ENCODE results near the gene C1orf174. TPM values are rescaled to one million over a fixed set of nuclear protein-coding genes. Genes with fewer than 3 reads are reported as not detected.

Gene C1orf174
- polyA plus RNA-seq, 1 donor from 2014 or later, result 29.4 TPM

- peaks cover 0 to 4% (median 3%) of the 10 kb centered on the region in 3 donors for H3K4me1 Mint-ChIP-seq
- peaks cover 6% of the 10 kb centered on the region for H3K36me3 Mint-ChIP-seq
- H3K4me3 Mint-ChIP-seq, result no peak overlapping the region
- peaks cover 0 to 10% (median 0%) of the 10 kb centered on the region in 3 donors for H3K9me3 Mint-ChIP-seq
- H3K27ac Mint-ChIP-seq, result no peak overlapping the region
- peaks cover 5% of the 10 kb centered on the region for H3K27me3 Mint-ChIP-seq
These were observed 31.2 kb upstream of the C1orf174 start for GRCh38 chr1:3931007-3931912.

- H3K27ac Mint-ChIP-seq, result no peak overlapping the region
These were observed 30.4 kb upstream of the C1orf174 start for GRCh38 chr1:3930301-3931006.

GRCh38 chr1:3929126-3929525 is 29.1 kb upstream of the C1orf174 start:
- no peak overlapping the region for H3K4me3 Mint-ChIP-seq
- H3K4me1 Mint-ChIP-seq, result peaks cover 0 to 7% (median 3%) of the 10 kb centered on the region in 3 donors
- H3K9me3 Mint-ChIP-seq, result peaks cover 0 to 10% (median 0%) of the 10 kb centered on the region in 3 donors
- peaks cover 2% of the 10 kb centered on the region for H3K36me3 Mint-ChIP-seq
- no peak overlapping the region for H3K27ac Mint-ChIP-seq
- peaks cover 3% of the 10 kb centered on the region for H3K27me3 Mint-ChIP-seq

More at GRCh38 chr1:3930301-3931006, 30.4 kb upstream of the C1orf174 start:
- Mint-ChIP-seq H3K9me3 (peaks cover 0 to 10% (median 0%) of the 10 kb centered on the region in 3 donors), H3K27me3 (peaks cover 5% of the 10 kb centered on the region), H3K4me3 (no peak overlapping the region), H3K4me1 (peaks cover 0 to 7% (median 3%) of the 10 kb centered on the region in 3 donors), H3K36me3 (peaks cover 6% of the 10 kb centered on the region)

GRCh38 chr1:3928586-3928985 is 28.5 kb upstream of the C1orf174 start:
- Mint-ChIP-seq H3K4me3 (no peak overlapping the region), H3K36me3 (peaks cover 2% of the 10 kb centered on the region), H3K27ac (no peak overlapping the region), H3K9me3 (peaks cover 0 to 9% (median 0%) of the 10 kb centered on the region in 3 donors), H3K4me1 (peaks cover 0 to 7% (median 3%) of the 10 kb centered on the region in 3 donors), H3K27me3 (peaks cover 1% of the 10 kb centered on the region)

GRCh38 chr1:3926956-3927355 is 26.9 kb upstream of the C1orf174 start:
- Mint-ChIP-seq H3K27me3 (peaks cover 5% of the 10 kb centered on the region), H3K27ac (no peak overlapping the region), H3K4me3 (no peak overlapping the region), H3K4me1 (peaks cover 0 to 12% (median 7%) of the 10 kb centered on the region in 3 donors), H3K9me3 (peaks cover 0 to 9% (median 0%) of the 10 kb centered on the region in 3 donors), H3K36me3 (peaks cover 2% of the 10 kb centered on the region)

GRCh38 chr1:3925762-3926161 is 25.7 kb upstream of the C1orf174 start:
- Mint-ChIP-seq H3K4me3 (no peak overlapping the region), H3K27me3 (peaks cover 8% of the 10 kb centered on the region), H3K9me3 (peaks cover 0 to 9% (median 0%) of the 10 kb centered on the region in 3 donors), H3K27ac (peak overlapping the region in 1 of 3 donors; percentile 21), H3K36me3 (peaks cover 2% of the 10 kb centered on the region), H3K4me1 (peaks cover 0 to 12% (median 7%) of the 10 kb centered on the region in 3 donors)

- no peak overlapping the region for H3K4me3 Mint-ChIP-seq
- H3K4me1 Mint-ChIP-seq, result peaks cover 0 to 11% (median 4%) of the 10 kb centered on the region in 3 donors
- no peak overlapping the region for H3K27ac Mint-ChIP-seq
- peaks cover 8% of the 10 kb centered on the region for H3K27me3 Mint-ChIP-seq
- peaks cover 0 to 7% (median 0%) of the 10 kb centered on the region in 3 donors for H3K9me3 Mint-ChIP-seq
- H3K36me3 Mint-ChIP-seq, result peaks cover 2% of the 10 kb centered on the region
These were observed 25.2 kb upstream of the C1orf174 start for GRCh38 chr1:3925256-3925655.

GRCh38 chr1:3924825-3925220 is 24.8 kb upstream of the C1orf174 start:
- no peak overlapping the region for H3K4me3 Mint-ChIP-seq
- H3K36me3 Mint-ChIP-seq, result peaks cover 2% of the 10 kb centered on the region
- H3K27ac Mint-ChIP-seq, result no peak overlapping the region
- peaks cover 0 to 9% (median 4%) of the 10 kb centered on the region in 3 donors for H3K4me1 Mint-ChIP-seq
- peaks cover 0 to 5% (median 0%) of the 10 kb centered on the region in 3 donors for H3K9me3 Mint-ChIP-seq
- H3K27me3 Mint-ChIP-seq, result peaks cover 8% of the 10 kb centered on the region

- Mint-ChIP-seq H3K36me3 (peaks cover 2% of the 10 kb centered on the region), H3K27me3 (peaks cover 8% of the 10 kb centered on the region), H3K4me1 (peaks cover 0 to 9% (median 4%) of the 10 kb centered on the region in 3 donors), H3K9me3 (peaks cover 0 to 3% (median 0%) of the 10 kb centered on the region in 3 donors), H3K4me3 (no peak overlapping the region), H3K27ac (no peak overlapping the region)
These were observed 24.2 kb upstream of the C1orf174 start for GRCh38 chr1:3924186-3924824.

- no peak overlapping the region for H3K27ac Mint-ChIP-seq
- no peaks in the 10 kb centered on the region for H3K9me3 Mint-ChIP-seq
- H3K27me3 Mint-ChIP-seq, result peaks cover 8% of the 10 kb centered on the region
- peaks cover 0 to 9% (median 4%) of the 10 kb centered on the region in 3 donors for H3K4me1 Mint-ChIP-seq
- peaks cover 2% of the 10 kb centered on the region for H3K36me3 Mint-ChIP-seq
- H3K4me3 Mint-ChIP-seq, result no peak overlapping the region
These were observed 23.5 kb upstream of the C1orf174 start for GRCh38 chr1:3923378-3924185.

- Mint-ChIP-seq H3K27ac (no peak overlapping the region), H3K36me3 (peaks cover 2% of the 10 kb centered on the region), H3K4me1 (peaks cover 0 to 9% (median 4%) of the 10 kb centered on the region in 3 donors), H3K4me3 (peak overlapping the region in 1 of 4 donors; percentile 55), H3K27me3 (peaks cover 8% of the 10 kb centered on the region), H3K9me3 (peaks cover 0 to 2% (median 0%) of the 10 kb centered on the region in 3 donors)
These were observed 22.8 kb upstream of the C1orf174 start for GRCh38 chr1:3922851-3923250.

GRCh38 chr1:3922201-3922725 is 22.2 kb upstream of the C1orf174 start:
- Mint-ChIP-seq H3K4me1 (peaks cover 0 to 9% (median 4%) of the 10 kb centered on the region in 3 donors), H3K27me3 (peaks cover 8% of the 10 kb centered on the region), H3K36me3 (peaks cover 2% of the 10 kb centered on the region), H3K27ac (no peak overlapping the region), H3K4me3 (peak overlapping the region in 2 of 4 donors; percentile 55 to 59), H3K9me3 (peaks cover 0 to 2% (median 0%) of the 10 kb centered on the region in 3 donors)

GRCh38 chr1:3921765-3922164 is 21.7 kb upstream of the C1orf174 start:
- H3K4me3 Mint-ChIP-seq, result peak overlapping the region in 2 of 4 donors; percentile 52 to 59
- H3K4me1 Mint-ChIP-seq, result peaks cover 0 to 9% (median 4%) of the 10 kb centered on the region in 3 donors
- peaks cover 8% of the 10 kb centered on the region for H3K27me3 Mint-ChIP-seq
- H3K9me3 Mint-ChIP-seq, result peaks cover 0 to 2% (median 0%) of the 10 kb centered on the region in 3 donors
- no peak overlapping the region for H3K27ac Mint-ChIP-seq
- peaks cover 2% of the 10 kb centered on the region for H3K36me3 Mint-ChIP-seq

Measured in IgD-negative memory B cell (primary cell).